A673 (cell line): ENCODE data around the gene C2orf76. TPM values are rescaled to one million over a fixed set of nuclear protein-coding genes. Genes with fewer than 3 reads are reported as not detected.
A peak's percentile ranks its signal among the peaks of the same experiment; 100 is the strongest.

Experiments used
- Bru-seq: library from RNA; stranded (reverse); fragments of 400-500 nt; gene quantifications from one replicate; lab custom pipeline; 2021; lab: Mats Ljungman, UMichigan
- BruChase-seq, 2 experiments: library from RNA; stranded (reverse); fragments of 400-500 nt; gene quantifications; one replicate each; lab custom pipeline; 2021; lab: Mats Ljungman, UMichigan
- BruUV-seq: library from RNA; stranded (reverse); fragments of 400-500 nt; replicated peaks from 2 replicates; lab custom pipeline; 2021; lab: Mats Ljungman, UMichigan
- CTCF ChIA-PET: fragments of 300-600 bp; sonication (Branson Sonifier 250); formaldehyde crosslinking; loops from one replicate; lab custom pipeline; 2022; ENCODE audit warnings: antibody characterized with exemption; lab: Charles Lee
- POLR2A ChIA-PET: fragments of 300-600 bp; sonication (Branson Sonifier 250); formaldehyde crosslinking; loops from one replicate; lab custom pipeline; 2022; ENCODE audit warnings: antibody characterized with exemption; ENCODE audit not compliant: low non-redundant PET; lab: Charles Lee
- DNase-seq: peaks from one replicate; pipeline ENCODE4 v3.0.0-alpha.2; 2015; ENCODE audit warnings: low spot score
- H3K27ac ChIP-seq: fragments of 200-600 bp; sonication (generic); 2 replicates; pipeline ENCODE4 v1.5.1; 2016; ENCODE audit warnings: mixed run types, low read depth, mild to moderate bottlenecking, mixed read lengths, antibody characterized with exemption, low read length; ENCODE audit not compliant: poor library complexity, severe bottlenecking
- H3K27me3 ChIP-seq: fragments of 200-600 bp; sonication (generic); replicated peaks from 2 replicates; pipeline ENCODE4 v1.6.1; 2017; ENCODE audit warnings: mixed run types, low read depth, mild to moderate bottlenecking, mixed read lengths, antibody characterized with exemption, low read length; ENCODE audit not compliant: insufficient read depth, poor library complexity
- H3K36me3 ChIP-seq: fragments of 200-600 bp; sonication (generic); 2 replicates; pipeline ENCODE4 v1.6.1; 2016; ENCODE audit warnings: mixed run types, mild to moderate bottlenecking, mixed read lengths, antibody characterized with exemption, low read length; ENCODE audit not compliant: insufficient read depth, poor library complexity, severe bottlenecking
- H3K4me1 ChIP-seq: fragments of 200-600 bp; sonication (generic); 2 replicates; pipeline ENCODE4 v1.6.1; 2017; ENCODE audit warnings: mixed run types, mild to moderate bottlenecking, mixed read lengths, antibody characterized with exemption, low read length; ENCODE audit not compliant: insufficient read depth, poor library complexity, severe bottlenecking
- H3K4me3 ChIP-seq: fragments of 200-600 bp; sonication (generic); 2 replicates; pipeline ENCODE4 v1.5.1; 2016; ENCODE audit warnings: low read depth, mixed run types, mild to moderate bottlenecking, mixed read lengths, low read length; ENCODE audit not compliant: poor library complexity, severe bottlenecking
- H3K9me3 ChIP-seq: fragments of 200-600 bp; sonication (generic); 2 replicates; pipeline ENCODE4 v1.6.1; 2016; ENCODE audit warnings: mixed run types, low read depth, mild to moderate bottlenecking, mixed read lengths, antibody characterized with exemption, low read length; ENCODE audit not compliant: poor library complexity, severe bottlenecking
- EZH2 ChIP-seq: fragments of 200-600 bp; sonication (generic); IDR thresholded peaks from 2 replicates; pipeline ENCODE4 v1.6.1; 2017; ENCODE audit warnings: borderline replicate concordance, low read depth, mild to moderate bottlenecking, mixed read lengths, antibody characterized with exemption, low read length; ENCODE audit not compliant: poor library complexity, severe bottlenecking
- intact Hi-C: fragments of 100-400 bp; cut with micrococcal nuclease; formaldehyde crosslinking; loops from one replicate; pipeline ENCODE4 v1.10.0; 2022; ENCODE audit not compliant: unreplicated experiment
- long read RNA-seq: library from polyadenylated mRNA; stranded (forward); transcript quantifications from one replicate; pipeline ENCODE4 v2.0.0, GENCODE V29; 2022
- total RNA-seq: library from RNA; stranded (reverse); gene quantifications from 2 replicates; pipeline ENCODE4 v1.2.3, GENCODE V29; 2021
- TF ChIP-seq, protein P1 (sequence below): fragments of 300-800, 200-600 bp; sonication (generic); conservative IDR thresholded peaks from 2 replicates; pipeline ENCODE4 v1.5.1; 2017; ENCODE audit warnings: low read depth, mild to moderate bottlenecking, antibody characterized with exemption, low read length, moderate library complexity, mixed read lengths

Gene C2orf76
- total RNA-seq (11.1 and 13.4 TPM in 2 replicates), Bru-seq, nascent RNA (percentile 62 among the genes with signal in this experiment), BruChase-seq, experiment 1, labeled RNA remaining after a 2-hour chase (percentile 54 among the genes with signal in this experiment), BruChase-seq, experiment 2, labeled RNA remaining after a 6-hour chase (percentile 55 among the genes with signal in this experiment)
- long read RNA-seq, transcript C2orf76-201 (6 exons, 676 nt) = major isoform, 9 of 15 reads
- long read RNA-seq, partial matches to known transcripts = 0 of 15 reads
- long read RNA-seq, other reads (novel, unspliced or antisense) = 5 of 15 reads

DNA sequence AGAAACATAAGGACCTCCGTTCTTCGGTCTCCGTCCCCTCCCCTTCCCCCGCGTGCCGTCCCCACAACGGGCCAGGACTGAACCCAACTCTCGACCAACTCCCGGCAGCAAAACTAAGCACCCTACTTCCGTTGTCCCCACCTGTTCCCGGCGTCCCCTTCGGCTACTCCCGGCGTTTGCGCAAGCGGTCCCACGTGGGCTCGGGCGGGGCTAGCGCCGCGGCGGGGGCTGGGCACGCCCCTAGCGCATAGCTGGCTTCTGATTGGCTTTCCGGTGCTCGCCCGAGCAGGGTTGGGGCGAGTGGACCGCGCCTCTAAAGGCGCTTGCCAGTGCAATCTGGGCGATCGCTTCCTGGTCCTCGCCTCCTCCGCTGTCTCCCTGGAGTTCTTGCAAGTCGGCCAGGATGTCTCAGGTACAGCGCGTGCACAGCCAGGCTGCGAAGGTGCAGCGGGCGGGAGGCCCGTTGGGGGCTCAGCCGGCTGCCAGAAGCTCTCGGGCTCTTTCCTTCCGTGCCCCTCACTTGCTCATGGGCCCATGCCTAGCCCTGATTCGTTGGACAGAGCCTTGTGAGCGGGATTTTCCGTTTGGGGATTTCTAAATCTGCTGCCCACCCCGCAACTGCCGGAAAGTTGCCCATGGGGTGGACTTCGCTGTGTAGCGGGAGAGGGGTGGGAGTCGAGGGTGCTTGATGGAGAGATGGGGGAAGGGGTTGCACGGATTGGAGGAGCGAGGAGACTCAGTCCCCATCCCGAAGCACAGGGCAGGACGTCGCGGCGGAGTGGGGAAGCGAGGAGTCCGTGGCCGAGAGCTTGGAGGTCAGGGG, at the start of gene C2orf76, which contains the start of gene DBI:
TSS of gene C2orf76 (minus strand) at position 186 of the 823 bp plus-strand sequence. CDS start 26,875 bp downstream, outside the sequence.
TSS of gene DBI (plus strand) at position 329 of the 823 bp plus-strand sequence. CDS start at position 404, 75 bp downstream.
- peaks cover 11% of the 10 kb centered on the region for H3K4me1 ChIP-seq
- no peak for TF ChIP-seq EZH2
- TF ChIP-seq, protein P1, sequence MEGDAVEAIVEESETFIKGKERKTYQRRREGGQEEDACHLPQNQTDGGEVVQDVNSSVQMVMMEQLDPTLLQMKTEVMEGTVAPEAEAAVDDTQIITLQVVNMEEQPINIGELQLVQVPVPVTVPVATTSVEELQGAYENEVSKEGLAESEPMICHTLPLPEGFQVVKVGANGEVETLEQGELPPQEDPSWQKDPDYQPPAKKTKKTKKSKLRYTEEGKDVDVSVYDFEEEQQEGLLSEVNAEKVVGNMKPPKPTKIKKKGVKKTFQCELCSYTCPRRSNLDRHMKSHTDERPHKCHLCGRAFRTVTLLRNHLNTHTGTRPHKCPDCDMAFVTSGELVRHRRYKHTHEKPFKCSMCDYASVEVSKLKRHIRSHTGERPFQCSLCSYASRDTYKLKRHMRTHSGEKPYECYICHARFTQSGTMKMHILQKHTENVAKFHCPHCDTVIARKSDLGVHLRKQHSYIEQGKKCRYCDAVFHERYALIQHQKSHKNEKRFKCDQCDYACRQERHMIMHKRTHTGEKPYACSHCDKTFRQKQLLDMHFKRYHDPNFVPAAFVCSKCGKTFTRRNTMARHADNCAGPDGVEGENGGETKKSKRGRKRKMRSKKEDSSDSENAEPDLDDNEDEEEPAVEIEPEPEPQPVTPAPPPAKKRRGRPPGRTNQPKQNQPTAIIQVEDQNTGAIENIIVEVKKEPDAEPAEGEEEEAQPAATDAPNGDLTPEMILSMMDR = no peak
- H3K27me3 ChIP-seq = no peaks in the 10 kb centered on the region
- peak within 1 kb of the TSS; percentile 85 for H3K27ac ChIP-seq
- H3K4me3 ChIP-seq = peak within 1 kb of the TSS; percentile 66
- peaks cover 39% of the 10 kb centered on the region for H3K36me3 ChIP-seq
- no peaks in the 10 kb centered on the region for H3K9me3 ChIP-seq
- DNase-seq = peak; percentile 98
- POLR2A ChIA-PET = interaction anchor here (0.6 to 1.3 kb wide), 3 partner anchors 14 to 147 kb away, joined by 3 read pairs; no protein-coding TSS in a partner anchor
- BruUV-seq = TSS peak; percentile 30
- intact Hi-C loops = no loop called here
- CTCF ChIA-PET = interaction anchor here (0.6 to 1.2 kb wide), 2 partner anchors 21 to 24 kb away, joined by 3 to 9 read pairs; no protein-coding TSS in a partner anchor

DNA sequence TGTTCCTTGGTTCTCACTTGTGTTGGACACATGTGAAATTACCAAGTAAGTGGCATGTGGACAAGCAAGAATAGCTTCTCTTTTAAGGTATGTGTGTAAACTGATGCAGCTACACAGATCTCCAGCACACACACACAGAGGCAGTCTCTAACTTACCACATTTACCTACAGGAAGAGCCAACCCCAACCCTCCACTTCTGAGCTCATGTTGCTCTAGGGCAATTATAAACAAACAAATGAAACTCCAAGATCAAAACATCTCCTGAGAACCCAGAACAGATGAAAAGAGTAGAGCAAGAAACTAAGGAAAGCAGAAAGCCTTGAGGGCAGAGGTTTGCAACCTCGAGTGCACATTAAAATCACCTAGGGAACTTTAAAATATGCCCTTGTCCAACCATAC, 49.0 kb upstream of the C2orf76 start:
- Histone ChIP-seq H3K4me3 (no peak overlapping the region), H3K36me3 (no peaks in the 10 kb centered on the region), H3K9me3 (no peaks in the 10 kb centered on the region), H3K27me3 (no peaks in the 10 kb centered on the region), H3K4me1 (peaks cover 3% of the 10 kb centered on the region), H3K27ac (no peak overlapping the region)
- BruUV-seq = no TSS peak
- ChIA-PET CTCF (no interaction called here), POLR2A (no interaction called here)
- no peak for DNase-seq
- intact Hi-C loops = no loop called here
- TF ChIP-seq, protein P1 = no peak
- TF ChIP-seq EZH2 = no peak

DNA sequence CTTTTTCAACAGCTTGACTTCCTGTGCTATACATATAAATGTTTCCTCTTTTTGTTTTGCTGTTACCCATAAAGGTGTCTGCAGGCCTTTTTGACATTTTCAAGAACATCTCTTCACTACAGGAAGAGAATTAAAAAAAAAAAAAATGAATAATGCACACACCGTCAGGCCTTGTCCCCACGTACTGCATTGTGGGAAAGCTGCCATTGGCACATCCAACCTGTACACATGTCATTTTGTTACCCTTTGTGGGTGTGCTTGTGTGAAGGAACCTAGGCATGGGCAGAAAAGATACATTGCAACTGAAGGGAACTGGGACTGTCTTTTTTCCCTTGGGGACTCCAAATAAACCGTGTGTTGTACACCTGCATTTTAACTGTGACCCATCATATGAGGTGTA, 48.3 kb upstream of the C2orf76 start:
- BruUV-seq = no TSS peak
- intact Hi-C loops = no loop called here
- TF ChIP-seq, protein P1 = no peak
- TF ChIP-seq EZH2 = no peak
- Histone ChIP-seq H3K4me3 (no peak overlapping the region), H3K4me1 (peaks cover 3% of the 10 kb centered on the region), H3K36me3 (no peaks in the 10 kb centered on the region), H3K9me3 (no peaks in the 10 kb centered on the region), H3K27me3 (no peaks in the 10 kb centered on the region), H3K27ac (no peak overlapping the region)
- ChIA-PET POLR2A (no interaction called here), CTCF (no interaction called here)
- DNase-seq = no peak
